ENCODE data around the gene NAV2. TPM values are rescaled to one million over a fixed set of nuclear protein-coding genes. Genes with fewer than 3 reads are reported as not detected.

Gene NAV2
- total and polyA plus RNA-seq, 2 donors: 2.0 to 5.8 TPM

- H3K27ac ChIP-seq (ENCODE audit: low read depth in 1 of 2, low read length in 1 of 2): no peak overlapping the region
- WGBS: 92% methylated on average over 1 of the region's 1 CpG
- no peak overlapping the region for H3K4me3 ChIP-seq (ENCODE audit: low read length in 2 of 2)
- no peaks in the 10 kb centered on the region for H3K9me3 ChIP-seq (ENCODE audit: control insufficient read depth in 2 of 2, insufficient read depth in 1 of 2, low read length in 1 of 2)
- H3K4me1 ChIP-seq (ENCODE audit: control insufficient read depth in 2 of 2, insufficient read depth in 2 of 2, low read length in 2 of 2): no peaks in the 10 kb centered on the region
- peaks cover 0 to 6% of the 10 kb centered on the region in 2 donors for H3K27me3 ChIP-seq (ENCODE audit: control insufficient read depth in 2 of 2, insufficient read depth in 1 of 2, low read length in 1 of 2)
- DNase-seq (ENCODE audit: low read depth in 6 of 9, low spot score in 9 of 9): no peak
- H3K36me3 ChIP-seq (ENCODE audit: control insufficient read depth in 2 of 2, insufficient read depth in 2 of 2, low read length in 1 of 2): no peaks in the 10 kb centered on the region
Measured at GRCh38 chr11:19766810-19767209, 54.2 kb downstream of the NAV2 start.

- no peak for DNase-seq (ENCODE audit: low read depth in 6 of 9, low spot score in 9 of 9)
- no peaks in the 10 kb centered on the region for H3K9me3 ChIP-seq (ENCODE audit: control insufficient read depth in 2 of 2, insufficient read depth in 1 of 2, low read length in 1 of 2)
- H3K27ac ChIP-seq (ENCODE audit: low read depth in 1 of 2, low read length in 1 of 2): no peak overlapping the region
- no peaks in the 10 kb centered on the region for H3K4me1 ChIP-seq (ENCODE audit: control insufficient read depth in 2 of 2, insufficient read depth in 2 of 2, low read length in 2 of 2)
- H3K36me3 ChIP-seq (ENCODE audit: control insufficient read depth in 2 of 2, insufficient read depth in 2 of 2, low read length in 1 of 2): no peaks in the 10 kb centered on the region
- peaks cover 0 to 8% of the 10 kb centered on the region in 2 donors for H3K27me3 ChIP-seq (ENCODE audit: control insufficient read depth in 2 of 2, insufficient read depth in 1 of 2, low read length in 1 of 2)
- no peak overlapping the region for H3K4me3 ChIP-seq (ENCODE audit: low read length in 2 of 2)
- 92% methylated on average over 5 of the region's 5 CpGs for WGBS
Measured at GRCh38 chr11:19767627-19768151, 55.1 kb downstream of the NAV2 start.

- Histone ChIP-seq H3K36me3 (ENCODE audit: control insufficient read depth in 2 of 2, insufficient read depth in 2 of 2, low read length in 1 of 2) (no peaks in the 10 kb centered on the region), H3K9me3 (ENCODE audit: control insufficient read depth in 2 of 2, insufficient read depth in 1 of 2, low read length in 1 of 2) (no peaks in the 10 kb centered on the region), H3K27me3 (ENCODE audit: control insufficient read depth in 2 of 2, insufficient read depth in 1 of 2, low read length in 1 of 2) (peaks cover 0 to 8% of the 10 kb centered on the region in 2 donors), H3K4me1 (ENCODE audit: control insufficient read depth in 2 of 2, insufficient read depth in 2 of 2, low read length in 2 of 2) (no peaks in the 10 kb centered on the region), H3K4me3 (ENCODE audit: low read length in 2 of 2) (no peak overlapping the region), H3K27ac (ENCODE audit: low read depth in 1 of 2, low read length in 1 of 2) (no peak overlapping the region)
- DNase-seq (ENCODE audit: low read depth in 6 of 9, low spot score in 9 of 9): no peak
- WGBS: 86% methylated on average over 6 of the region's 6 CpGs
Measured at GRCh38 chr11:19768197-19768596, 55.6 kb downstream of the NAV2 start.

GRCh38 chr11:19768815-19769214, 56.2 kb downstream of the NAV2 start:
- H3K27me3 ChIP-seq (ENCODE audit: control insufficient read depth in 2 of 2, insufficient read depth in 1 of 2, low read length in 1 of 2): peaks cover 0 to 8% of the 10 kb centered on the region in 2 donors
- H3K4me1 ChIP-seq (ENCODE audit: control insufficient read depth in 2 of 2, insufficient read depth in 2 of 2, low read length in 2 of 2): no peaks in the 10 kb centered on the region
- H3K4me3 ChIP-seq (ENCODE audit: low read length in 2 of 2): no peak overlapping the region
- no peak for DNase-seq (ENCODE audit: low read depth in 6 of 9, low spot score in 9 of 9)
- no peaks in the 10 kb centered on the region for H3K9me3 ChIP-seq (ENCODE audit: control insufficient read depth in 2 of 2, insufficient read depth in 1 of 2, low read length in 1 of 2)
- H3K27ac ChIP-seq (ENCODE audit: low read depth in 1 of 2, low read length in 1 of 2): no peak overlapping the region
- H3K36me3 ChIP-seq (ENCODE audit: control insufficient read depth in 2 of 2, insufficient read depth in 2 of 2, low read length in 1 of 2): no peaks in the 10 kb centered on the region

- H3K4me3 ChIP-seq (ENCODE audit: low read length in 2 of 2): no peak overlapping the region
- H3K9me3 ChIP-seq (ENCODE audit: control insufficient read depth in 2 of 2, insufficient read depth in 1 of 2, low read length in 1 of 2): no peaks in the 10 kb centered on the region
- no peaks in the 10 kb centered on the region for H3K36me3 ChIP-seq (ENCODE audit: control insufficient read depth in 2 of 2, insufficient read depth in 2 of 2, low read length in 1 of 2)
- 78% methylated on average over 1 of the region's 1 CpG for whole genome bisulfite sequencing
- peaks cover 0 to 8% of the 10 kb centered on the region in 2 donors for H3K27me3 ChIP-seq (ENCODE audit: control insufficient read depth in 2 of 2, insufficient read depth in 1 of 2, low read length in 1 of 2)
- DNase-seq (ENCODE audit: low read depth in 6 of 9, low spot score in 9 of 9): no peak
- H3K4me1 ChIP-seq (ENCODE audit: control insufficient read depth in 2 of 2, insufficient read depth in 2 of 2, low read length in 2 of 2): no peaks in the 10 kb centered on the region
- H3K27ac ChIP-seq (ENCODE audit: low read depth in 1 of 2, low read length in 1 of 2): no peak overlapping the region
Measured at GRCh38 chr11:19769820-19770219, 57.2 kb downstream of the NAV2 start.

- Histone ChIP-seq H3K27me3 (ENCODE audit: control insufficient read depth in 2 of 2, insufficient read depth in 1 of 2, low read length in 1 of 2) (peaks cover 0 to 11% of the 10 kb centered on the region in 2 donors), H3K9me3 (ENCODE audit: control insufficient read depth in 2 of 2, insufficient read depth in 1 of 2, low read length in 1 of 2) (no peaks in the 10 kb centered on the region), H3K4me1 (ENCODE audit: control insufficient read depth in 2 of 2, insufficient read depth in 2 of 2, low read length in 2 of 2) (no peaks in the 10 kb centered on the region), H3K36me3 (ENCODE audit: control insufficient read depth in 2 of 2, insufficient read depth in 2 of 2, low read length in 1 of 2) (no peaks in the 10 kb centered on the region), H3K27ac (ENCODE audit: low read depth in 1 of 2, low read length in 1 of 2) (no peak overlapping the region), H3K4me3 (ENCODE audit: low read length in 2 of 2) (no peak overlapping the region)
- DNase-seq (ENCODE audit: low read depth in 6 of 9, low spot score in 9 of 9): no peak
- 70% methylated on average over 2 of the region's 2 CpGs for WGBS
Measured at GRCh38 chr11:19770277-19770676, 57.6 kb downstream of the NAV2 start.

GRCh38 chr11:19771463-19771862, 58.8 kb downstream of the NAV2 start:
- H3K27ac ChIP-seq (ENCODE audit: low read depth in 1 of 2, low read length in 1 of 2): no peak overlapping the region
- WGBS: 77% methylated on average over 4 of the region's 4 CpGs
- no peaks in the 10 kb centered on the region for H3K36me3 ChIP-seq (ENCODE audit: control insufficient read depth in 2 of 2, insufficient read depth in 2 of 2, low read length in 1 of 2)
- H3K4me1 ChIP-seq (ENCODE audit: control insufficient read depth in 2 of 2, insufficient read depth in 2 of 2, low read length in 2 of 2): no peaks in the 10 kb centered on the region
- DNase-seq (ENCODE audit: low read depth in 6 of 9, low spot score in 9 of 9): no peak
- peaks cover 0 to 3% of the 10 kb centered on the region in 2 donors for H3K9me3 ChIP-seq (ENCODE audit: control insufficient read depth in 2 of 2, insufficient read depth in 1 of 2, low read length in 1 of 2)
- peaks cover 0 to 21% of the 10 kb centered on the region in 2 donors for H3K27me3 ChIP-seq (ENCODE audit: control insufficient read depth in 2 of 2, insufficient read depth in 1 of 2, low read length in 1 of 2)
- no peak overlapping the region for H3K4me3 ChIP-seq (ENCODE audit: low read length in 2 of 2)

- H3K9me3 ChIP-seq (ENCODE audit: control insufficient read depth in 2 of 2, insufficient read depth in 1 of 2, low read length in 1 of 2): peaks cover 0 to 3% of the 10 kb centered on the region in 2 donors
Measured at GRCh38 chr11:19772480-19772879, 59.8 kb downstream of the NAV2 start.

GRCh38 chr11:19774329-19774728, 61.7 kb downstream of the NAV2 start:
- H3K27ac ChIP-seq (ENCODE audit: low read depth in 1 of 2, low read length in 1 of 2): no peak overlapping the region
- peaks cover 0 to 3% of the 10 kb centered on the region in 2 donors for H3K9me3 ChIP-seq (ENCODE audit: control insufficient read depth in 2 of 2, insufficient read depth in 1 of 2, low read length in 1 of 2)
- 96% methylated on average over 3 of the region's 3 CpGs for WGBS
- H3K36me3 ChIP-seq (ENCODE audit: control insufficient read depth in 2 of 2, insufficient read depth in 2 of 2, low read length in 1 of 2): no peaks in the 10 kb centered on the region
- no peaks in the 10 kb centered on the region for H3K4me1 ChIP-seq (ENCODE audit: control insufficient read depth in 2 of 2, insufficient read depth in 2 of 2, low read length in 2 of 2)
- no peak overlapping the region for H3K4me3 ChIP-seq (ENCODE audit: low read length in 2 of 2)
- peaks cover 25 to 46% of the 10 kb centered on the region in 2 donors for H3K27me3 ChIP-seq (ENCODE audit: control insufficient read depth in 2 of 2, insufficient read depth in 1 of 2, low read length in 1 of 2)
- no peak for DNase-seq (ENCODE audit: low read depth in 6 of 9, low spot score in 9 of 9)

More at GRCh38 chr11:19772480-19772879, 59.8 kb downstream of the NAV2 start:
- Histone ChIP-seq H3K4me1 (ENCODE audit: control insufficient read depth in 2 of 2, insufficient read depth in 2 of 2, low read length in 2 of 2) (no peaks in the 10 kb centered on the region), H3K27ac (ENCODE audit: low read depth in 1 of 2, low read length in 1 of 2) (no peak overlapping the region), H3K36me3 (ENCODE audit: control insufficient read depth in 2 of 2, insufficient read depth in 2 of 2, low read length in 1 of 2) (no peaks in the 10 kb centered on the region), H3K27me3 (ENCODE audit: control insufficient read depth in 2 of 2, insufficient read depth in 1 of 2, low read length in 1 of 2) (peaks cover 9 to 30% of the 10 kb centered on the region in 2 donors), H3K4me3 (ENCODE audit: low read length in 2 of 2) (no peak overlapping the region)
- no peak for DNase-seq (ENCODE audit: low read depth in 6 of 9, low spot score in 9 of 9)
- 72% methylated on average over 4 of the region's 4 CpGs for WGBS

All from thymus (tissue), 11 donors.